OCI-LY3 (cell line): ENCODE data around the gene SMCO2.

ENCODE experiments used
- H2AFZ ChIP-seq: fragments of 200-600, 300-600 bp; shearing (Covaris generic); 2 replicates; pipeline ENCODE4 v1.6.0; 2014; ENCODE audit warnings: antibody characterized with exemption, low read depth, low read length
- H3K27ac ChIP-seq: fragments of 200-600, 300-600 bp; sonication (generic); 2 replicates; pipeline ENCODE4 v1.5.1; 2014; ENCODE audit warnings: mild to moderate bottlenecking, low read length, moderate library complexity, mixed read lengths
- H3K27me3 ChIP-seq: fragments of 200-600, 300-600 bp; sonication (generic); 2 replicates; pipeline ENCODE4 v1.6.1; 2014; ENCODE audit warnings: low read depth, low read length, mixed read lengths
- H3K36me3 ChIP-seq: fragments of 200-600, 300-600 bp; sonication (generic); replicated peaks from 2 replicates; pipeline ENCODE3; 2014; ENCODE audit warnings: low read depth, low read length, mixed read lengths
- H3K4me1 ChIP-seq: fragments of 300-600, 200-600 bp; sonication (generic); 2 replicates; pipeline ENCODE4 v1.6.1; 2014; ENCODE audit warnings: low read length, mixed read lengths
- H3K4me2 ChIP-seq: fragments of 200-600, 300-600 bp; sonication (generic); 2 replicates; pipeline ENCODE4 v1.6.1; 2014; ENCODE audit warnings: low read length, mixed read lengths
- H3K4me3 ChIP-seq: fragments of 300-600, 200-600 bp; sonication (generic); 2 replicates; pipeline ENCODE4 v1.5.1; 2014; ENCODE audit warnings: antibody characterized with exemption, mild to moderate bottlenecking, low read length, moderate library complexity
- H3K79me2 ChIP-seq: fragments of 300-600, 200-600 bp; shearing (Covaris generic); 2 replicates; pipeline ENCODE4 v1.6.1; 2014; ENCODE audit warnings: mild to moderate bottlenecking, low read length, mixed read lengths
- H3K9ac ChIP-seq: fragments of 300-600, 200-600 bp; shearing (Covaris generic); 2 replicates; pipeline ENCODE4 v1.6.0; 2014; ENCODE audit warnings: mild to moderate bottlenecking, low read length, moderate library complexity
- H3K9me3 ChIP-seq: fragments of 200-600, 300-600 bp; shearing (Covaris generic); 2 replicates; pipeline ENCODE4 v1.6.1; 2014; ENCODE audit warnings: low read length, mixed read lengths; ENCODE audit not compliant: insufficient read depth
- H4K20me1 ChIP-seq: fragments of 200-600, 300-600 bp; sonication (generic); 2 replicates; pipeline ENCODE4 v1.6.1; 2016; ENCODE audit warnings: low read length, mixed read lengths; ENCODE audit not compliant: insufficient read depth
- EZH2phosphoT487 ChIP-seq: fragments of 200-600 bp; shearing (Covaris generic); IDR thresholded peaks from 2 replicates; pipeline ENCODE4 v1.6.1; 2018; ENCODE audit warnings: antibody characterized with exemption, mixed run types, low read depth
- TF ChIP-seq, protein P1 (sequence below): fragments of 200-600, 300-600 bp; sonication (generic); IDR thresholded peaks from 2 replicates; pipeline ENCODE4 v1.5.1; 2014; ENCODE audit warnings: antibody characterized with exemption, low read length, low read depth

The SMCO2 gene

GRCh38 chr12:27412047-27412446 lies 34.5 kb upstream of the SMCO2 start:
- H3K36me3 ChIP-seq = peaks cover 2% of the 10 kb centered on the region
- H3K79me2 ChIP-seq = no peaks in the 10 kb centered on the region
- TF ChIP-seq EZH2phosphoT487 = no peak
- TF ChIP-seq, protein P1, sequence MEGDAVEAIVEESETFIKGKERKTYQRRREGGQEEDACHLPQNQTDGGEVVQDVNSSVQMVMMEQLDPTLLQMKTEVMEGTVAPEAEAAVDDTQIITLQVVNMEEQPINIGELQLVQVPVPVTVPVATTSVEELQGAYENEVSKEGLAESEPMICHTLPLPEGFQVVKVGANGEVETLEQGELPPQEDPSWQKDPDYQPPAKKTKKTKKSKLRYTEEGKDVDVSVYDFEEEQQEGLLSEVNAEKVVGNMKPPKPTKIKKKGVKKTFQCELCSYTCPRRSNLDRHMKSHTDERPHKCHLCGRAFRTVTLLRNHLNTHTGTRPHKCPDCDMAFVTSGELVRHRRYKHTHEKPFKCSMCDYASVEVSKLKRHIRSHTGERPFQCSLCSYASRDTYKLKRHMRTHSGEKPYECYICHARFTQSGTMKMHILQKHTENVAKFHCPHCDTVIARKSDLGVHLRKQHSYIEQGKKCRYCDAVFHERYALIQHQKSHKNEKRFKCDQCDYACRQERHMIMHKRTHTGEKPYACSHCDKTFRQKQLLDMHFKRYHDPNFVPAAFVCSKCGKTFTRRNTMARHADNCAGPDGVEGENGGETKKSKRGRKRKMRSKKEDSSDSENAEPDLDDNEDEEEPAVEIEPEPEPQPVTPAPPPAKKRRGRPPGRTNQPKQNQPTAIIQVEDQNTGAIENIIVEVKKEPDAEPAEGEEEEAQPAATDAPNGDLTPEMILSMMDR = no peak

GRCh38 chr12:27422697-27423096 lies 23.8 kb upstream of the SMCO2 start:
- Histone ChIP-seq H3K4me2 (no peak overlapping the region), H3K36me3 (peaks cover 5% of the 10 kb centered on the region), H4K20me1 (no peaks in the 10 kb centered on the region), H3K9ac (no peak overlapping the region), H3K27me3 (no peaks in the 10 kb centered on the region), H3K4me1 (no peaks in the 10 kb centered on the region), H3K9me3 (no peaks in the 10 kb centered on the region), H3K79me2 (no peaks in the 10 kb centered on the region), H2AFZ (no peak overlapping the region), H3K4me3 (no peak overlapping the region), H3K27ac (no peak overlapping the region)
- no peak for TF ChIP-seq EZH2phosphoT487
- TF ChIP-seq, protein P1 = no peak

More at GRCh38 chr12:27412047-27412446, 34.5 kb upstream of the SMCO2 start:
- Histone ChIP-seq H3K27ac (no peak overlapping the region), H3K4me1 (peaks cover 14% of the 10 kb centered on the region), H4K20me1 (no peaks in the 10 kb centered on the region), H3K9me3 (no peaks in the 10 kb centered on the region), H3K27me3 (no peaks in the 10 kb centered on the region), H3K4me3 (no peak overlapping the region), H2AFZ (no peak overlapping the region), H3K4me2 (no peak overlapping the region), H3K9ac (no peak overlapping the region)

DNA sequence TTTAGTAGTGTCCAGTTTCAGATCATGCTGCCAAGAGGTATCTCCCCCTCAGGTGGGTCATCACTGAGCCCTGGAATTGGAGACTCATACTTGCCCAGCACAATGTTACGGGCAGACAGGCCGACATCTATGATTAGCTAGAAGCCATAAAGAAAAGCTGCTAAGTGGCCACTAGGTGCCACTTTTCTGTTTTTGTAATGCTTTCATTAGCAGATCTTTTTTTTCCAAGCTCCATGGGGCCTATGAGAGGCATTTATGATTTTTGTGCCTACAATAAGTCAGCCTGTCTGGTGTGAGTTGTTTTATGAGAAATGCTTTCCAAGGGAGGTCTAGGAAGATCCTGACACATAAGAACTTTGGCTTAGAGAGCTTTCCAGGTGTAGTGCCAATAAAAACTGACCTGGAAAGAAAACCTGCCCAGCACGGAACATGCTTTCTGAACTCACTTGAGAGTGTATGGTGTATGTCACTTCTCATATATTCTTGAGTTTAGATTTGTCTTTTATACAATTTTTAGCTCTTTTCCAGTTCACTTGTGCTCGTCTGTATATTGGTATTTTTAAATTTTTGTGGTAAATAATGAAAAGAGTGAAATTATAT lies 21.8 kb upstream of the SMCO2 start:
- no peak overlapping the region for H3K9ac ChIP-seq
- H3K79me2 ChIP-seq = no peaks in the 10 kb centered on the region
- no peaks in the 10 kb centered on the region for H3K9me3 ChIP-seq
- H3K36me3 ChIP-seq = peaks cover 5% of the 10 kb centered on the region
- TF ChIP-seq, protein P1 = peak; percentile 45
- TF ChIP-seq EZH2phosphoT487 = no peak
- H3K27ac ChIP-seq = no peak overlapping the region
- H3K4me3 ChIP-seq = no peak overlapping the region
- no peak overlapping the region for H2AFZ ChIP-seq
- no peak overlapping the region for H3K4me2 ChIP-seq
- H3K27me3 ChIP-seq = no peaks in the 10 kb centered on the region
- no peaks in the 10 kb centered on the region for H3K4me1 ChIP-seq
- H4K20me1 ChIP-seq = no peaks in the 10 kb centered on the region

GRCh38 chr12:27425306-27425705 lies 21.2 kb upstream of the SMCO2 start:
- Histone ChIP-seq H3K9ac (no peak overlapping the region), H3K4me3 (no peak overlapping the region), H3K9me3 (no peaks in the 10 kb centered on the region), H3K27ac (no peak overlapping the region), H4K20me1 (no peaks in the 10 kb centered on the region), H2AFZ (no peak overlapping the region), H3K36me3 (peaks cover 5% of the 10 kb centered on the region), H3K4me2 (no peak overlapping the region), H3K79me2 (no peaks in the 10 kb centered on the region), H3K27me3 (no peaks in the 10 kb centered on the region), H3K4me1 (no peaks in the 10 kb centered on the region)
- TF ChIP-seq EZH2phosphoT487 = no peak
- TF ChIP-seq, protein P1 = no peak
